Calu3 (cell line): ENCODE measurements around the gene PNKD. TPM values are rescaled to one million over a fixed set of nuclear protein-coding genes. Genes with fewer than 3 reads are reported as not detected.

ENCODE experiments used
- microRNA-seq: library from miRNA; unstranded; fragments of <30 nt; microRNA quantifications from one replicate; pipeline ENCODE4 v1.2.0, GENCODE V29; 2022
- total RNA-seq: library from RNA; stranded (reverse); gene quantifications from 2 replicates; pipeline ENCODE4 v1.2.3, GENCODE V29; 2022

The PNKD gene
- total RNA-seq, 1 experiment from 2014 or later, result 46.8 TPM

Small RNA genes within 50 kb of the gene (microRNA-seq; reads per million reads assigned to microRNA genes)
- 4.9 reads per million, percentile 14 among the genes with 10 or more reads in this experiment for gene MIR6513
- gene MIR6810, result 4.6 reads per million, percentile 11 among the genes with 10 or more reads in this experiment

Other genes with a start within 250 kb of the PNKD start
- gene RUFY4, start 201.3 kb upstream of the PNKD start, total RNA-seq, result 0.21 and 2.6 TPM in 2 replicates
- not detected in 2 replicates for gene CXCR2, start 144.5 kb upstream of the PNKD start, total RNA-seq
- not detected in 2 replicates for gene CXCR1, start 103.6 kb upstream of the PNKD start, total RNA-seq
- gene ARPC2, start 53.3 kb upstream of the PNKD start, total RNA-seq, result 368 and 374 TPM in 2 replicates
- gene GPBAR1, start 9.5 kb upstream of the PNKD start, total RNA-seq, result 1.1 and 1.5 TPM in 2 replicates
- 102 and 117 TPM in 2 replicates for gene AAMP, start 382 bp upstream of the PNKD start, total RNA-seq
- gene TMBIM1, start 22.0 kb downstream of the PNKD start, total RNA-seq, result 229 and 289 TPM in 2 replicates
- 0.71 TPM in 1 of 2 replicates, not detected in the other for gene CATIP, start 86.3 kb downstream of the PNKD start, total RNA-seq
- gene SLC11A1, start 111.8 kb downstream of the PNKD start, total RNA-seq, result 0.12 TPM in 1 of 2 replicates, not detected in the other
- gene CTDSP1, start 129.3 kb downstream of the PNKD start, total RNA-seq, result 58.0 and 59.3 TPM in 2 replicates
- 9.0 and 16.4 TPM in 2 replicates for gene VIL1, start 148.6 kb downstream of the PNKD start, total RNA-seq